ENCODE data around the gene HACD4. TPM values are rescaled to one million over a fixed set of nuclear protein-coding genes. Genes with fewer than 3 reads are reported as not detected.

The HACD4 gene
- total and polyA plus RNA-seq, 2 donors (not counting 3 experiments of a cell fraction or from before 2014, with no cell fraction given), result 1.3 to 1.4 TPM

DNA sequence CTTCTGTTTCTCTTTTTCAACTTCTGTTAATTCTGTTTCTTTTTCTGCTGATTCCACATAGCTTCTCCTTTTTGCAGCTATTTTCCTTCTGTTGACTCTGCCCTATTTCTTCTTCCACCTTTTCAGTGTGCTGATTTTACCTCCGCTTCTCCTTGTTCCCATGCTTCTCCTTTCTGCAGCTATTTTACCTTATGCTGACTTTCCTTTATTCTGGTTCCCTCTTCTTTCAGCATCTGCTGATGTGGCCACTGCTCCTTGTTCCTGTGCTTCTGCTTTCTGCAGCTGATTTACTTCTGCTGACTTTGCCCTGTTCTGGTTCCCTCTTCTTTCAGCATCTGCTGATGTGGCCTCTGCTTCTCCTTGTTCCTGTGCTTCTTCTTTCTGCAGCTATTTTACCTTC, 58.8 kb downstream of the HACD4 start:
- FAIRE-seq (no peak), DNase-seq (ENCODE audit: low read depth, low spot score) (no peak)
- ChIA-PET CTCF (no interaction called here), POLR2A (interaction anchor here (0.7 kb wide), 1 partner anchor 403 kb away, joined by 3 read pairs; no protein-coding TSS in a partner anchor)
- TF ChIP-seq MYC (IDR thresholded peaks at IDR 0.05; ENCODE audit: low read depth, low read length) (no peak), EZH2 (IDR thresholded peaks at IDR 0.05; ENCODE audit: borderline replicate concordance, low read depth, low read length, severe bottlenecking) (no peak), POLR2A (IDR thresholded peaks at IDR 0.05; ENCODE audit: low read depth, low read length) (no peak), JUN (IDR thresholded peaks at IDR 0.05; ENCODE audit: borderline replicate concordance, insufficient read depth, insufficient read length, low read depth) (no peak), GATA2 (IDR thresholded peaks at IDR 0.05; ENCODE audit: insufficient read depth, insufficient read length, low read depth, low read length) (no peak), POLR2AphosphoS5 (IDR thresholded peaks at IDR 0.05; ENCODE audit: insufficient read depth, low read depth, low read length) (no peak)
- TF ChIP-seq, protein P1, sequence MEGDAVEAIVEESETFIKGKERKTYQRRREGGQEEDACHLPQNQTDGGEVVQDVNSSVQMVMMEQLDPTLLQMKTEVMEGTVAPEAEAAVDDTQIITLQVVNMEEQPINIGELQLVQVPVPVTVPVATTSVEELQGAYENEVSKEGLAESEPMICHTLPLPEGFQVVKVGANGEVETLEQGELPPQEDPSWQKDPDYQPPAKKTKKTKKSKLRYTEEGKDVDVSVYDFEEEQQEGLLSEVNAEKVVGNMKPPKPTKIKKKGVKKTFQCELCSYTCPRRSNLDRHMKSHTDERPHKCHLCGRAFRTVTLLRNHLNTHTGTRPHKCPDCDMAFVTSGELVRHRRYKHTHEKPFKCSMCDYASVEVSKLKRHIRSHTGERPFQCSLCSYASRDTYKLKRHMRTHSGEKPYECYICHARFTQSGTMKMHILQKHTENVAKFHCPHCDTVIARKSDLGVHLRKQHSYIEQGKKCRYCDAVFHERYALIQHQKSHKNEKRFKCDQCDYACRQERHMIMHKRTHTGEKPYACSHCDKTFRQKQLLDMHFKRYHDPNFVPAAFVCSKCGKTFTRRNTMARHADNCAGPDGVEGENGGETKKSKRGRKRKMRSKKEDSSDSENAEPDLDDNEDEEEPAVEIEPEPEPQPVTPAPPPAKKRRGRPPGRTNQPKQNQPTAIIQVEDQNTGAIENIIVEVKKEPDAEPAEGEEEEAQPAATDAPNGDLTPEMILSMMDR (IDR thresholded peaks at IDR 0.05; ENCODE audit: extremely low read depth in 1 of 2, insufficient read depth in 1 of 2, low read depth in 1 of 2, low read length in 2 of 2), result no peak
- TF ChIP-seq, protein P2, sequence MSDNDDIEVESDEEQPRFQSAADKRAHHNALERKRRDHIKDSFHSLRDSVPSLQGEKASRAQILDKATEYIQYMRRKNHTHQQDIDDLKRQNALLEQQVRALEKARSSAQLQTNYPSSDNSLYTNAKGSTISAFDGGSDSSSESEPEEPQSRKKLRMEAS (IDR thresholded peaks at IDR 0.05; ENCODE audit: insufficient read depth, insufficient read length), result no peak
- no peaks in the 10 kb centered on the region for H3K79me2 ChIP-seq (ENCODE audit: control insufficient read depth, insufficient read depth, low read length)
- H3K36me3 ChIP-seq (ENCODE audit: control insufficient read depth in 2 of 2, extremely low read depth in 1 of 2, insufficient read depth in 2 of 2, low read length in 2 of 2), result peaks cover 3 to 5% of the 10 kb centered on the region in 2 experiments
- no peak overlapping the region for H3K9ac ChIP-seq (replicated peaks; ENCODE audit: extremely low read depth, insufficient read depth, low read length)
- no peaks in the 10 kb centered on the region for H3K27me3 ChIP-seq (ENCODE audit: control insufficient read depth in 2 of 2, insufficient read depth in 2 of 2, low read length in 2 of 2)
- H4K20me1 ChIP-seq (replicated peaks; ENCODE audit: control insufficient read depth, extremely low read depth, insufficient read depth, low read length), result no peaks in the 10 kb centered on the region
- no peak overlapping the region for H3K4me2 ChIP-seq (ENCODE audit: insufficient read depth, low read length)
- dilution Hi-C loops (cut with MboI; ENCODE audit: extremely low pct_ligation_motif_present, low sequenced_read_pairs), result no loop called here
- no peak overlapping the region for H3K27ac ChIP-seq (ENCODE audit: insufficient read depth, low read depth, low read length)
- no TSS peak for BruUV-seq (replicated peaks)
- H3K9me1 ChIP-seq (replicated peaks; ENCODE audit: control insufficient read depth, extremely low read depth, insufficient read depth, low read length), result no peaks in the 10 kb centered on the region
- no peak overlapping the region for H2AFZ ChIP-seq (ENCODE audit: low read depth, low read length)
- intact Hi-C loops (cut with micrococcal nuclease), result no loop called here
- no peak overlapping the region for H3K4me3 ChIP-seq (replicated peaks in 1 of 3; ENCODE audit: insufficient read depth in 1 of 3, low read depth in 1 of 3, low read length in 3 of 3)
- no peaks in the 10 kb centered on the region for H3K4me1 ChIP-seq (ENCODE audit: control insufficient read depth, extremely low read depth, insufficient read depth, low read length)
- no peaks in the 10 kb centered on the region for H3K9me3 ChIP-seq (replicated peaks; ENCODE audit: control insufficient read depth, insufficient read depth, low read length)
